H1 (cell line): ENCODE measurements around the gene VWA2.

Experiments used
- GABPA ChIP-seq: IDR thresholded peaks from 2 replicates; pipeline ENCODE4 v1.6.1; 2011; ENCODE audit warnings: mild to moderate bottlenecking, low read length, moderate library complexity, borderline replicate concordance; ENCODE audit not compliant: insufficient read depth
- TF ChIP-seq, protein P1 (sequence below), 3 experiments: IDR thresholded peaks; 1 replicate in 2 of 3; 2 replicates in 1 of 3; pipeline versions ENCODE4 v1.5.1 to v1.6.1; 2011; ENCODE audit warnings: low read length in 3 of 3, mild to moderate bottlenecking in 3 of 3, inconsistent platforms in 2 of 3, low read depth in 1 of 3, moderate library complexity in 1 of 3; ENCODE audit not compliant: insufficient read depth in 1 of 3; ENCODE audit errors: control extremely low read depth in 1 of 3

DNA sequence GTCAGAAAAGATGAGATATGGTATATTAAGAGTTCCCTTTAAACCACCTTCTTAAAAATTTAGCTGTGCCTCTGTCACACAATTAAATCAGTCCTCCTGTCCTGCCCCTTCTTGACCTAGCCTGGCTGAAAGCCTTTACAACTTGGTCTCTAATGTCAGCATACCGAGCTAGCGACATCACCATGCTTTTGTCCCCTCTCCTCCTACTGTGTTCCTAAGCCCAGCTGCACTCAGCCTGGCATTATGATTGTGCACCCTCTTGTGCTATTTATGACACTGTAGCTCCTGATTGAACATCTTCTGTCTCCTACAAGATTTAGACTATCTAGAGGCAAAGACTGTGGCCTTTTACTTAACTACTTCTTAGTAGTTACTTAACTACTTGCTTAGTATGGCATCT lies 30.7 kb upstream of the VWA2 start:
- TF ChIP-seq, protein P1, sequence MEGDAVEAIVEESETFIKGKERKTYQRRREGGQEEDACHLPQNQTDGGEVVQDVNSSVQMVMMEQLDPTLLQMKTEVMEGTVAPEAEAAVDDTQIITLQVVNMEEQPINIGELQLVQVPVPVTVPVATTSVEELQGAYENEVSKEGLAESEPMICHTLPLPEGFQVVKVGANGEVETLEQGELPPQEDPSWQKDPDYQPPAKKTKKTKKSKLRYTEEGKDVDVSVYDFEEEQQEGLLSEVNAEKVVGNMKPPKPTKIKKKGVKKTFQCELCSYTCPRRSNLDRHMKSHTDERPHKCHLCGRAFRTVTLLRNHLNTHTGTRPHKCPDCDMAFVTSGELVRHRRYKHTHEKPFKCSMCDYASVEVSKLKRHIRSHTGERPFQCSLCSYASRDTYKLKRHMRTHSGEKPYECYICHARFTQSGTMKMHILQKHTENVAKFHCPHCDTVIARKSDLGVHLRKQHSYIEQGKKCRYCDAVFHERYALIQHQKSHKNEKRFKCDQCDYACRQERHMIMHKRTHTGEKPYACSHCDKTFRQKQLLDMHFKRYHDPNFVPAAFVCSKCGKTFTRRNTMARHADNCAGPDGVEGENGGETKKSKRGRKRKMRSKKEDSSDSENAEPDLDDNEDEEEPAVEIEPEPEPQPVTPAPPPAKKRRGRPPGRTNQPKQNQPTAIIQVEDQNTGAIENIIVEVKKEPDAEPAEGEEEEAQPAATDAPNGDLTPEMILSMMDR (IDR thresholded peaks at IDR 0.05; ENCODE audit: control extremely low read depth in 1 of 3, insufficient read depth in 1 of 3, low read depth in 1 of 3, low read length in 3 of 3): no peak
- no peak for TF ChIP-seq GABPA
